Tibial artery (tissue), 4 donors: ENCODE measurements around the gene USHBP1.

Experiments used
- DNase-seq, 2 donors: peaks; one replicate each; pipeline ENCODE4 v3.0.0-alpha.2; 2019
- H3K27ac ChIP-seq, 2 donors: fragments of 200-600 bp; sonication (generic) in 1 of 2; 1 replicate in 1 of 2; 2 replicates in 1 of 2; pipeline ENCODE4 v1.5.1; 2018 to 2019; ENCODE audit warnings: mild to moderate bottlenecking in 1 of 2
- H3K27me3 ChIP-seq, 2 donors: fragments of 200-600 bp; sonication (generic) in 1 of 2; one replicate each; pipeline versions ENCODE4 v1.5.1 to v1.6.0; 2016 to 2019
- H3K36me3 ChIP-seq, 3 donors: fragments of 200-600 bp; sonication (generic) in 2 of 3; one replicate each; pipeline ENCODE4 v1.5.1; 2016 to 2019; ENCODE audit warnings: mild to moderate bottlenecking in 2 of 3
- H3K4me1 ChIP-seq, 4 donors: fragments of 200-600 bp; sonication (generic) in 2 of 4; 1 replicate in 3 of 4; 2 replicates in 1 of 4; pipeline ENCODE4 v1.5.1; 2016 to 2019
- H3K4me3 ChIP-seq, 2 donors: fragments of 200-600 bp; sonication (generic) in 1 of 2; 1 replicate in 1 of 2; 2 replicates in 1 of 2; pipeline ENCODE4 v1.5.1; 2018 to 2019; ENCODE audit warnings: mild to moderate bottlenecking in 2 of 2
- H3K9me3 ChIP-seq, 3 donors: fragments of 200-600 bp; sonication (generic) in 1 of 3; one replicate each; pipeline ENCODE4 v1.5.1; 2016 to 2019
- CTCF ChIP-seq, 2 experiments: fragments of 200-600 bp in 1 of 2; fragments of 450-650 bp in 1 of 2; IDR thresholded peaks; one replicate each; pipeline ENCODE4 v1.5.1; 2017 to 2019; ENCODE audit warnings: antibody characterized with exemption in 2 of 2, mild to moderate bottlenecking in 1 of 2, moderate library complexity in 1 of 2
- intact Hi-C: fragments of 100-400 bp; cut with DNase I; formaldehyde crosslinking; loops from one replicate; pipeline ENCODE4 v1.15.0; 2023; ENCODE audit warnings: low total_unique reads

The USHBP1 gene

GRCh38 chr19:17243211-17243829 lies 21.2 kb downstream of the USHBP1 start:
- Histone ChIP-seq H3K36me3 (peaks cover 0 to 25% (median 4%) of the 10 kb centered on the region in 3 donors), H3K4me3 (peak overlapping the region; percentile 86 to 89), H3K4me1 (peaks cover 0 to 46% (median 35%) of the 10 kb centered on the region in 4 donors), H3K9me3 (no peaks in the 10 kb centered on the region), H3K27ac (peak overlapping the region; percentile 71 to 88), H3K27me3 (no peaks in the 10 kb centered on the region)
- no peak for TF ChIP-seq CTCF (IDR thresholded peaks at IDR 0.05)
- intact Hi-C loops = no loop called here
- no peak for DNase-seq

DNA sequence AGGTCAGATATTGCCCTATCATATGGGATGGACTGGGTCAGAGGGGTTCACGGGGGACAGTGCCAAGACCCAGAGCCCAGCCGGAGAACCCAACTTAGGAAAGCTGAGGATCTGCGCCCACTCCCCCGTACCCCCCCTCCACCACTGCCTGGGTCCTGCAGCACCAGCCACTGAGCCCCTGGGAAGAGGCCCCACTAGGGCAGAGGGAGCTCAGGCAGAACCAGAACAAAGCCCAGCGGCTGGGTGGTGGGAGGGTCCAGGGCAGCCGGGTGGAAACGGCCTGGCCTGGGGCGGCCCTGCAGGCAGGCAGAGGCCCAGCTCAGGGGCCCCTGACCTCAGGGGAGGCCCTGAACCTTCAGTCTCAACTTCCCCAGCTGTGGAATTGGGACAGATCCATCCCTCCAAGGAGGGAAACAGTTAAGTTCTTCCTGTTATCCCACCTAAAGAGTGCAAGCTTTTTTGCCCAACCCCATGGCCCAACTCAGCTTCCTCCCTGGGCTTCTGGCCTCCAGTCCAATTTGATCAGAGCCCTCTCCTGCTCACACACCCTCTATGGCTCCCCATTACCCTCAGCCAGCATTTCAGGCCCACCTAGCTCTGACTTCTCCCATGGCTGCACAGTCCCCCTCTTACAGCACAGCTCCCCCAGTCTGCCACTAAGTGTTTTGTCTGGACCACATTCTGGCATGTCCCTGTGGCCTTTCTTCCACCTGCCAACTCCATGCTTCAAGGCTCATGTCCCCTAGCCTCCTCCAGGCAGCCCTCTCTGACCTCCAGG lies 21.9 kb downstream of the USHBP1 start:
- peaks cover 0 to 46% (median 35%) of the 10 kb centered on the region in 4 donors for H3K4me1 ChIP-seq
- peak overlapping the region; percentile 71 to 88 for H3K27ac ChIP-seq
- no peak for DNase-seq
- TF ChIP-seq CTCF (IDR thresholded peaks at IDR 0.05) = no peak
- intact Hi-C loops = no loop called here
- H3K9me3 ChIP-seq = no peaks in the 10 kb centered on the region
- H3K36me3 ChIP-seq = peaks cover 0 to 32% (median 4%) of the 10 kb centered on the region in 3 donors
- H3K4me3 ChIP-seq = peak overlapping the region in 1 of 2 donors; percentile 86
- no peaks in the 10 kb centered on the region for H3K27me3 ChIP-seq

- H3K36me3 ChIP-seq = peaks cover 0 to 39% (median 4%) of the 10 kb centered on the region in 3 donors
- H3K4me3 ChIP-seq = no peak overlapping the region
- no peak for DNase-seq
- no peaks in the 10 kb centered on the region for H3K27me3 ChIP-seq
- H3K27ac ChIP-seq = peak overlapping the region; percentile 71 to 88
- no peak for TF ChIP-seq CTCF (IDR thresholded peaks at IDR 0.05)
- H3K4me1 ChIP-seq = peaks cover 0 to 46% (median 38%) of the 10 kb centered on the region in 4 donors
- intact Hi-C loops = no loop called here
- no peaks in the 10 kb centered on the region for H3K9me3 ChIP-seq
Measured at GRCh38 chr19:17240826-17241399, 23.6 kb downstream of the USHBP1 start.

GRCh38 chr19:17240062-17240752 lies 24.3 kb downstream of the USHBP1 start:
- TF ChIP-seq CTCF (IDR thresholded peaks at IDR 0.05) = no peak
- H3K27me3 ChIP-seq = no peaks in the 10 kb centered on the region
- no peaks in the 10 kb centered on the region for H3K9me3 ChIP-seq
- no peak for DNase-seq
- no peak overlapping the region for H3K4me3 ChIP-seq
- H3K4me1 ChIP-seq = peaks cover 0 to 49% (median 42%) of the 10 kb centered on the region in 4 donors
- H3K36me3 ChIP-seq = peaks cover 0 to 39% (median 4%) of the 10 kb centered on the region in 3 donors
- intact Hi-C loops = no loop called here
- H3K27ac ChIP-seq = no peak overlapping the region
